ENCODE measurements around the gene AVEN.

GRCh38 chr15:33823119-33823518 lies 215.9 kb downstream of the AVEN start:
- TF ChIP-seq CTCF (IDR thresholded peaks at IDR 0.05), result no peak
- TF ChIP-seq POLR2A (IDR thresholded peaks at IDR 0.05), result no peak
